Stimulated activated CD8-positive, alpha-beta memory T cell treated with anti-CD3 and anti-CD28 coated beads, Interleukin-15, amount 100 ng/mL, for 1 hour (primary cell): ENCODE data around the gene SECTM1.

Experiments used
- DNase-seq: peaks from one replicate; pipeline ENCODE4 v3.0.0-alpha.2; 2020; ENCODE audit warnings: low read depth

Gene SECTM1

DNA sequence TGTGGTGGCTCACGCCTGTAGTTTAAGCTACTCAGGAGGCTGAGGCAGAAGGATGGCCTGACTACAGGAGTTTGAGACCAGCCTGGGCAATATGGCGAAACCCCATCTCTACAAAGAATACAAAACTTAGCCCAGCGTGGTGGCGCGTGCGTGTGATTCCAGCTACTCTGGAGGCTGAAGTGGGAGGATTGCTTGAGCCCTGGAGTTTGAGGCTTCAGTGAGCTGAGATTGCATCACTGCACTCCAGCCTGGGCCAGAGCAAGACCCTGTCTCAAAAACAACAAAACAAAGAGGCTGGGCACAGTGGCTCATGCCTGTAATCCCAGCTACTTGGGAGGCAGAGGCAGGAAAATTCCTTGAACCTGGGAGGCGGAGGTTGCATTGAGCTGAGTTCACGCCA, 53.0 kb downstream of the SECTM1 start:
- DNase-seq: no peak

DNA sequence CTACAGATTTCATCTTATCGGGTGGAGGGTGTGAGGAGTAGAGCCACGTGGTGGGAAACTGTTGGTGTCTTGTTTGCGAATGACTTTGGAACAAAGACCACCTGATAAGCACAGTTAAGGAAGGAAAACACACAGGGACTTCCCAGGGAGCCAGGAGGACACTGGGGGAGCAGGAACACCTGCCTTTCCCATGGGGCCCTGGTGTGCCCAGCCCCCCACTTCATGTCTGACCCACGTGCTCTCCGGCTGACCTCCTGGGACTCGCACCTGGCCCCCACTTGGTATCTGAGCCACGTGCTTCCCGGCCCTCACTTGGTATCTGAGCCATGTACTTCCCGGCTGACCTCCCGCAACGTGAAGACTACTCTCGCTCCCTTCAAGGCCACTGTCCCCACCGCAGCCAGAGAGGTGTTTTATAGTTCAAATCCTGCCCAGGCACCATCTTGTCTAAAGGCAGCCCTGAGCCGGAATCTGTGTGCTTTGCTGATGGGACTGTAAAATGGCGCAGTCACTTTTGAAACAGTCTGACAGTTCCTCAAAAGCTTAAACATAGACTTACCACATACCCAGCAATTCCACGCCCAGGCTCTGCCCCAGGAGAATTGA, 54.7 kb downstream of the SECTM1 start:
- DNase-seq: no peak

DNA sequence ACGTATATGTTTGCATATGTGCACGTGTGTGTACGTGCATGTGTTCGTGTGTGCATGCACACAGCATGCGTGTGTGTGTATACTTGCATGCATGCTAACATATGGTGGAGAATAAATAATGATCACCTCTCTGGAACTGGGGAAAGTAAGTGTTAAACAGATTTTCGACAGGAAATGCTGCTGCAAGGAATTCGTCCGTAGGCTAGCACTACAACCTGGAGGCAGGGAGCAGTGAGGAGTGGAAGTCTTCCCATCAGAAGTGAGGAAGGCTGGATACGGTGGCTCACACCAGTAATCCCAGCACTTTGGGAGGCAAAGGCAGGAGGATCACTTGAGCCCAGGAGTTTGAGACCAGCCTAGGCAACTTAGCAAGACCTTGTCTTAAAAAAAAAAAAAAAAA, 55.3 kb downstream of the SECTM1 start:
- no peak for DNase-seq

DNA sequence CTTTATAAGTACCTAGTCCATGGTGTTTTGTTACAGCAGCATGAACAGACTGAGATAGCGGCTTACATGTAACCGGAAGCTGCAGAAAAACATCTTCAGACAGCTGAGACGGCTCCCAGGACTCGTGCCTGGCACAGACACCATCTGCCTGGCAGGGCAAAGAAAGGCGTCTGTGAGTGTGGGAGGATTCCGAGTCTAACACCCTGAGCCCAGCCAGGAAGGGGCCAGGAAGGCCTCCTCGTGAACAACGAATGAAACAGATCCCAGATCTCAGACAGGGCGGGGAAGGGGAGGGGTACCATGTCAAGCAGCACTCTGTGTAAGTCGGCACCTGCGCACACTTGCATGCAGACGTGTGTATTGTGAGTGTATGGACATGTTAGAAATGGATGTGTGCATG, 55.7 kb downstream of the SECTM1 start:
- no peak for DNase-seq

DNA sequence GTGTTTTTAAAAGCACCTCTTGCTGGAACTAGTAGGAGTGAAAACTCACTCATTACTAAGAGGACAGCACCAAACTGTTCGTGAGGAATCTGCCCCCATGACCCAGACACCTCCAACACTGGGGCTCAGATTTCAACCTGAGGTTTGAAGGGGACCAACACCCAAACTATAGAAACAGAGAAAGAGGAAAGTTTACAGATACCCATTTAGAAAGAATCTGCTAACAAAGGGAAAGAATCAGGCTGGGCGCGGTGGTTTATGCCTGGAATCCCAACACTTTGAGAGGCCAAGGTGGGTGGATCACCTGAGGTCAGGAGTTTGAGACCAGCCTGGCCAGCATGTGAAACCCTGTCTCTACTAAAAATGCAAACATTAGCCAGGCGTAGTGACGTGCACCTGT, 56.6 kb downstream of the SECTM1 start:
- DNase-seq: no peak

DNA sequence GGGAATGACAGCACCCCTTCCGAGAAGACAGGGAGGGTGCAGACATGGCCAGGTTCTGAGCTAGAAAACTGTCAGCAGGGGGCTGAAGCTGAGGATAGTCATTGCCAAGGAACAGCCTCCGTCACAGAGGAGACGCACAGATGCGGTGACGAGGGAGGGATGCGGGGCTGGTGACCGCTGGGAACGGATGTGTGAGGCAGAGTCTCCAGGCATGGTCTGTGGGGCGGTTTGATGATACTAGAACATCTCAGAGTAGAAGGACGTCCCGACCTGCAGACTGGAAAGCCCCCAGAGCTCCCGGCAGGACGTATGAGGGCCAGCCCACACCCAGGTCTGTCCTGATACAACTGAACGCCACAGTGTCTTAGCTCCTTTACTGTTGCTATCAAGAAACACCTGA, 58.2 kb downstream of the SECTM1 start:
- no peak for DNase-seq

DNA sequence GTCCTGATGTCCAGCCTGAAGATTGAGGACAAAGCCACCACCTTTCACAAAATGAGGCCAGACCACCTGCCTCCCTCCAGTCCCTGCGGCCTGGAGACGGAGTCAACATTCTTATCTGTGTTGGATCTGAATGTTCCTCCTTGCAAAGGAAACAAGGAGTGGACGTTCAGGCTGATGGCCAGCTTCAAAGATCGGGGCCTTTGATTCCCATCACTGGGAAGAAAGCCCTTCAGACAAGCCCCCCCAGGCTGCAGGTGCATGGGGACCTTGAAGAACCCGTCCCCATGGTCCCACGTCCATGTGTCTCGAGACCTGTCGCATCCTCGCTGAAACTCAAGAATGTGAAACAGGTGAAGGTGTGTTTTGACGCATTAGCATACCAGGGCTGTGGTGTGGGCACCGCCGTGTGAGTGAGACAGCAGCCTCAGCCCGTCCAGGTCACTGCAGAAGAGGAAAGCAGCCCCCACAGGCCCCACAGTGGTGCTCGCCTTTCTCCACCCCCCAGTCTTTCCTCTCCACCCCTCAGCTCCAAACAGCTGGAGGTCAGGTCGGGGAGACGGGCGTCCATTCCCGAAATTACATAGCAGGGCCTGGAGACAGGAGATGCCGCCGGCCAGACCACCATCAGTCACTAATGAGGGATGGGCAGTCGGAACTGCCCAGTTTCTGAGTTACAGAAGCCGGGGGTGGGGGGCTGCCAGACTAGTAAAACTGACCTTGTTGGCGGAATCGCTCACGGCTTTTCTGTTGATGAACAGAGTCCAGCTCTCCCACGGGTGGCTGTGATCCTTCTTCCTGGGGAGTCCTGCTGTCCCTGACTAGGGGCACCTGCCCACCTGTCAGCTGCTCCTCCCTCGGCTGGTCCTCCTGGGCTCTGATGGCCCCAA, 59.2 kb downstream of the SECTM1 start:
- DNase-seq: no peak

DNA sequence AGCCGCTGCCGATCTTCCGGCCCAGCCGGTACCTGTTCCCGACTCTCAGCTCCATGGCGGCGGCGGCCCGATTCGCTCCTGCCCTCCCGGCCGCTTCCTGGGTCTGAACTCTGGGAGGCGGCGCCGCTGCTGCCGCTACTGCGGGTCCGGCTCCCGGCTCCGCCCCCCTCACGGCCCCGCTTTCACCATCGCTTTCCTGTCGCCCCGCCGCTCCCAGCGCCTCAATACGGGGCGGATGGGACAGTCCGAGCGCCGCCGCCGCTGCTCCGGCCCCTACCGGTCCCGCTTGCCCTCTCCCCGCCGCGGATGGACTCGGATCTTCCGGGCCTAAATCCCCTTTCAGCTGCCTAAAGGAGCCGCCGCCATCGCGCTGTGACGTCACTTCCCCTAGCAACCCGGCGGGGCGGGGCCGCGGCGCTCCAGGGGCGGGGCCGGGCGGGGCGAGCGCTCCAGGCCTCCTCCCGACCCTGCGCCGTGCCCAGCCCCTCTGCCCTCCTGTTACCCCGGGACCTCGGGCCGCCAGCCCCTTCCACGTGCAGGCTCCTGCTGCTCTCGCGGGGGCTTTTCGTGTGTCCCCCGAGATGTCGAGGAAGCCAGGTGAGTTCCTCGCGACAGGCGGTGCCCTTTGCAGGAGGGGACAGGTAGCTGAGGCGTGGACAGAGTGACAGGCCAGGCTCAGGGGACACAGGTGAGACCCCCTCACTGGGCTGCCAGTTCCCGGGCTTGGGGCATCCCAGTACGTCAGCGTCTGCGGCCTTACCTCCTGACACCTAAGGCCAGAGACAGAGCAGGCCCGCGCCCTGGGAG, 60.0 kb downstream of the SECTM1 start, which contains the start of gene CSNK1D:
Gene CSNK1D (minus strand): TSS at position 374 of the 807 bp plus-strand sequence. CDS start 319 bp downstream, at position 55.
- peak; percentile 88 for DNase-seq

DNA sequence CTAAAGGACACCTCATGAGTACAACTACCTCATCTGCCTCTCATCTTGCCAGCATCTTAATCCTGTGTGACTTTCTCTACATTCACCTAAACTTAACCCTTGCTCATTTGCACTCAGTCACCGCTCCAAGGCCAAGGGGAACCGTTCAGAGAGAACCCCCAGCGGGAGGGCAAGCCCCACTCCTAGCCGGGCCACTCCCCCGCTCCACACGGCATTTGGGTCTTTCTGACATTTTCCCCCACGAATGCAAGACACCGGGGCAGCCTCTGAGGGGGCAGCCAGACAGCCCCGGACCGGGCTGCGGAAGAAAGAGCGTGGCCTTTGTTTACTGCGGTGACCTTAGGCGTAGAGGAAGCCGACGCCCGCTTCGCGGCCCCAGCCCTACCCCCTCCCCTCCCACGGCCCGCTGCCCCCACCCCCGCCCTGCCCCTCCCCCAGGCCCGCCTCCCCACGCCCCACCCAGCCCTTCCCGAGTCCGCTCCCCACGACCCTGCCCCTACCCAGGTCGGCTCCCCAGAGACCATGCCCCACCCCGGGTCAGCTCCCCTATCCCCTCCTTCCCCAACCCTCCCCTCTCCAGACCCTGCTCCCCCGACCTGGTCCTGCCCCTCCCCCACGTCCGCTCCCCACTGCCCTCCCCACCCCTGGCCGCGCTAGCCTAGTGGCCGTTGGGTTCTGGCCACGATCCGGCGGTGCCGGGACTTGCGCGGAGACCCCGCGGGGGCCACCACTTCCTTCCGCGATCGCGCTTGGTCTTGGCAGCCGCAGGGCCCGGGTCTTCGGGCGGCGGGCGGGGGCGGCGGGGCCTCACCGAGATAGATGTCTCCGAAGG, 60.9 kb downstream of the SECTM1 start:
- no peak for DNase-seq

DNA sequence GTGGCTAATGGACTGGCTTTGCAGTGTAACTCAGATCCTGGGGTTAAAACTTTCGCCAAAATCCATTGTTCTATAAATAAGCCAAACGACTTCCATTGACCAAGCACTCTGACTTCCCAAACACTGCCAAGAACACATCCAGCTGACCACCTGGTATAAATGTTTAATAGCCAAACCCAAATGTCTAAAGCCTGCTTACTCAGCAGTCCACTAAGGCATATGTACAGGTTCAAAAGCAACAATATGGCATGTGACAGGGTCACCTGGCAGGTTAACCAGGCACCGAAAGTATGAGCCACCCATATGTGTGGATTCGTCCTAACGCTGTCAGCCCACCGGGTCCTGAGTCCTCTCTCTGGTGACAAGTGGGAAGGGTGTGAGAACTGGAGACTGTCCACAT, 62.2 kb downstream of the SECTM1 start:
- no peak for DNase-seq
